ENCODE data around the gene DHPS.
"Not testable (repeated sequence)": the region's sequence is repeated elsewhere in the genome, so short reads cannot be mapped to it uniquely, and the experiment has no call there.

The DHPS gene

DNA sequence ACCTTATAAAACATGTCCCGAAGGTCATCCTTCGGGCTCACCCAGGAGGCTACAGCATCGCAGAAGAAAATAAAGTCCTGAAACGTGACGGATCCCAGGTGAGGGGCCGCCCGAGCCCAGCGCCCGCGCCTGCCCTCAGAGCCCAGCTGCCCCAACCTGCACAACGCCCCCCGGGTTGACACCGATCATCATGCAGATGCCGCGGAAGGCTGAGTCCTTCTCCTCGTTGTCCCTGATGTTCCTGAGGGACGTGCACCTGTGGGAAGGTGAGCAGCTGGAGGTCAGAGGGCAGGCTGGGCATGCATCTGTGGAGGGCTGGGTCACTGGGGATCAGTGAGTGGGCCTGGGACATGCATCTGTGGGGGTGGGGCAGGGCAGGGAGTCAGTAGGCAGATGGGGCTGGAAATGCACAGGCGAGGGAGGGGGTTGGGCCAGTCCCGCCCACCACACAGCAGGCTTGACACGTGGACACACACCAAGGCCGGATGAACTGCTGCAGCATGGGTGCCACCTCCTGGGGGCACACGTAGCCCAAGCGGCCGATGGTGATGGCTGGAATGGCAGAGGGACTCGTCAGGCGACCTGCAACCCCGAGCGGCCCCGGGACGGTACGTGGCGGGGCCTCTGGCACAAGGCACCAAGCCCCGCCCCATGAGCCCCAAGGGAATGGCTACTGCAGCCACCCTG lies 20.1 kb upstream of the DHPS start:
- no peak overlapping the region for H3K27ac ChIP-seq (ENCODE audit: low read depth, low read length)
- H3K9ac ChIP-seq (ENCODE audit: low read length) = no peak overlapping the region
- no peaks in the 10 kb centered on the region for H3K27me3 ChIP-seq (ENCODE audit: control insufficient read depth, insufficient read depth, low read length)
- H3K4me1 ChIP-seq (ENCODE audit: control insufficient read depth, insufficient read depth, low read length) = no peaks in the 10 kb centered on the region
- H3K4me3 ChIP-seq (ENCODE audit: low read length) = no peak overlapping the region
- H3K36me3 ChIP-seq (ENCODE audit: control insufficient read depth, insufficient read depth, low read length) = peaks cover 51% of the 10 kb centered on the region

DNA sequence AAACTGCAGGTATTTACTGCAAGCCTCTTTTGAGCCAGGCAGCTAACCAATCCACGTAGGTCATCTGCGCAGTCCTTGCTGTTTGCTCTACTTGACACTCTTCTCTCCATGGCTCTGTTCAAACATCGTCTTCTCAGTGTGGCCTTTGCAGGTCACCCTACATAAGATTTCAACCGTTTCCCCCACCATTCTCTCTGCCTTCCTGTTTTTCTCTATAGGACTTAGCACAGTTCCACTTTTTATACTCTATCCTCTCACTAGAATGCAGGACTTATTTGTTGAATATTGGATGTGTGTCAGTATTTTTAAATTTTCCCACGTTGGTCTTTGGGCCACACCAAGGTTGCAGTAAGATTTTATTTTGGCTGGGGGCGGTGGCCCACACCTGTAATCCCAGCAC lies 16.5 kb upstream of the DHPS start:
- Histone ChIP-seq H3K27ac (ENCODE audit: low read depth, low read length) (no peak overlapping the region), H3K9ac (ENCODE audit: low read length) (no peak overlapping the region), H3K4me1 (ENCODE audit: control insufficient read depth, insufficient read depth, low read length) (peaks cover 6% of the 10 kb centered on the region), H3K27me3 (ENCODE audit: control insufficient read depth, insufficient read depth, low read length) (no peaks in the 10 kb centered on the region), H3K4me3 (ENCODE audit: low read length) (no peak overlapping the region), H3K36me3 (ENCODE audit: control insufficient read depth, insufficient read depth, low read length) (peaks cover 28% of the 10 kb centered on the region)

DNA sequence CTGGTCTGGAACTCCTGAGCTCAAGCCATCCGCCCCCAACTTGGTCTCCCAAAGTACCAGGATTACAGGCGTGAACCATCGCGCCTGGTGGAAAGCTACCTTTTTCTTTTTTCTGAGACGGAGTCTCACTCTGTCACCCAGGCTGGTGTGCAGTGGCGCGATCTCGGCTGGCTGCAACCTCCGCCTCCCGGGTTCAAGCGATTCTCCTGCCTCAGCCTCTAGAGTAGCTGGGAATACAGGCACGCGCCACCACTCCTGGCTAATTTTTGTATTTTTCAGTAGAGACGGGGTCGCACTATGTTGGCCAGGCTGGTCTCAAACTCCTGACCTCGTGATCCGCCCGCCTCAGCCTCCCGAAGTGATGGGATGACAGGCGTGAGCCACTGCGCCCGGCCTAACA lies 15.7 kb upstream of the DHPS start:
- not testable (repeated sequence) for H3K27me3 ChIP-seq (ENCODE audit: control insufficient read depth, insufficient read depth, low read length); H3K27ac ChIP-seq (ENCODE audit: low read depth, low read length); H3K4me1 ChIP-seq (ENCODE audit: control insufficient read depth, insufficient read depth, low read length); H3K4me3 ChIP-seq (ENCODE audit: low read length); H3K9ac ChIP-seq (ENCODE audit: low read length)
- peaks cover 21% of the 10 kb centered on the region for H3K36me3 ChIP-seq (ENCODE audit: control insufficient read depth, insufficient read depth, low read length)

DNA sequence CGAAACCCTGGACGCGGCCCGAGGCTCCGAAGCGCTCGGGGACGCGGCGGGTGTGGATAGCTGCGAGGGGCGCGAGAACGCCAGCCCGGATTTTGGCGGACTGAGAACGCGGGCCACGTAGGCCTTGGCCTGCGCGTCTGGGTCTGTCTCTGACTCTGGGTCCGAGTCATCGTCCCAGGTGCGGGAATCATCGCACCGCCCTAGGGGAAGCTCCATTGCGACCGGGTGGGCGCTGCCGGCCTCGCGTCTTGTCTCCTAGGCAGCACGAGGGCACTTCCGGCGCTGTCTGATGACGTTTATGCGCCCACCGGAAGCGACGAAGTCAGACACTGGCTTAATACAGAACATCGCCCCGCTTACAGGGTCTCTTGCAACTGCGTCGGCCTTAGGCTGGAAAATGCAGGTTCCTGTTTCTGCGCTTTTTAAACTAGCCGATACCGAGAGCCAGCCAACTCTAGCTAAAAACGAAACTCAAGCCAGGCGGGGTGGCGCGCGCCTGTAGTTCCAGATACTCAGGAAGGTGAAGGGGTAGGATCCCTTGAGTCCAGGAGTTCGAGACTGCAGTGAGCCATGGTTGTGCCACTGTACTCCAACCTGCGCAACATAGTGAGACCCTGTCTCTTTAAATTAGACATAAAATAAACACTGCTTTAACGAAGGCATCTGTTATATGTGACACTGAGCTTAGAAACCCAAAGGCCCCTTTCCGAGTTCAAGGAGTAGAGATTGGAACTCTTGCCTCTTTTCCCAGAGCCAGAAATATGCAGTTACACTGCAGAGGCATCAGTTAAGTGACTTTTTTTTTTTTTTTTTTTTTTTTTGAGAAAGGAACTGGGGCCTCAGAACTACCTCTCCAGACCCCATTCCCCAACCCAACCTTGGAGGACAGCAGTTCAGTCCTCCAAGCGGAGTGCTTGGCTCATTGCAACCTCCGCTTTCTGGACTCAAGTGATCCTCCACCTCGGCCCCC lies 15.0 kb upstream of the DHPS start, which contains the start of gene FBXW9:
Gene FBXW9 (minus strand): TSS at position 266 of the 970 bp plus-strand sequence. CDS start 50 bp downstream, at position 216.
- Histone ChIP-seq H3K4me3 (ENCODE audit: low read length) (peak within 1 kb of the TSS; percentile 97), H3K27ac (ENCODE audit: low read depth, low read length) (peak within 1 kb of the TSS; percentile 90), H3K36me3 (ENCODE audit: control insufficient read depth, insufficient read depth, low read length) (peaks cover 15% of the 10 kb centered on the region), H3K27me3 (ENCODE audit: control insufficient read depth, insufficient read depth, low read length) (no peaks in the 10 kb centered on the region), H3K4me1 (ENCODE audit: control insufficient read depth, insufficient read depth, low read length) (peaks cover 6% of the 10 kb centered on the region), H3K9ac (ENCODE audit: low read length) (no peak within 1 kb of the TSS)

DNA sequence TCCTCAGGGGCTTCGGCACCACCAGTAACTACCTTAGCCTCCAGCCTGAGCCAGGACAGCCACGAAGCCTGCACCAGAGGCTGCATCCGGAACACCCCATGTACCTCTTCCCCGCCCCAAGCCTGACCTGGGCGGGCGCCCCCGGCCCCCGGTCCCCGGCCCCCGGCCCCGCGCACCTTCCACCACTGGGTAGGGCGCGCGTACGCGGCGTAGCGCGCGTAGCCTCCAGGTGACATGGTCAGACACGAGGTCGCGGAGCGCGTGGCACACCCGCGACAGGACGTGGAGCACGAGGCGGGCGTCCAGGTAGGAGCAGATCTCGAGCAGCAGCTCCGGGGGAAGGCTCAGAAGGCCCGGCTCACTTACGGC lies 14.3 kb upstream of the DHPS start:
- peak overlapping the region; percentile 97 for H3K4me3 ChIP-seq (ENCODE audit: low read length)
- H3K36me3 ChIP-seq (ENCODE audit: control insufficient read depth, insufficient read depth, low read length) = peaks cover 8% of the 10 kb centered on the region
- peaks cover 6% of the 10 kb centered on the region for H3K4me1 ChIP-seq (ENCODE audit: control insufficient read depth, insufficient read depth, low read length)
- H3K27ac ChIP-seq (ENCODE audit: low read depth, low read length) = no peak overlapping the region
- no peaks in the 10 kb centered on the region for H3K27me3 ChIP-seq (ENCODE audit: control insufficient read depth, insufficient read depth, low read length)
- no peak overlapping the region for H3K9ac ChIP-seq (ENCODE audit: low read length)

DNA sequence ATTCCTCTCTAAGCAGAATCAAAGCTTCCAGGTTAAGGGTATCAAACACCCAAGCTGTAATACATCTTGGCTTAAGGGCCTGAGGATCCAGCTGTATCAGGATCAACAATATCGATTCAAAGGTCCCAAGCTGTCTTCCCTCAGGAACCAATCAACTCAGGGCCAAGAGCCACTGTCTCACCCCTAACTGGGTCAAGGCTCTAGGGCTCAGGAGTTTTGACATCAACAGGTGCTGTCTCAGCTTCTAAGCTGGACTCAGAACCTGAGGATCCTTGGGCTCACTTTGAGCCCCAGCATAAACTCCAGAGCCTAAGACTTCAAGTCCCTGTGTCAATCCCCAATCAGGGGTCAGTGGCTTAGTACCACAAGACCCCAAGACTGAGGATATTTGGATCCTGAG lies 13.8 kb upstream of the DHPS start:
- Histone ChIP-seq H3K9ac (ENCODE audit: low read length) (no peak overlapping the region), H3K4me3 (ENCODE audit: low read length) (peak overlapping the region; percentile 97), H3K27me3 (ENCODE audit: control insufficient read depth, insufficient read depth, low read length) (no peaks in the 10 kb centered on the region), H3K4me1 (ENCODE audit: control insufficient read depth, insufficient read depth, low read length) (peaks cover 6% of the 10 kb centered on the region), H3K36me3 (ENCODE audit: control insufficient read depth, insufficient read depth, low read length) (peaks cover 3% of the 10 kb centered on the region), H3K27ac (ENCODE audit: low read depth, low read length) (no peak overlapping the region)

DNA sequence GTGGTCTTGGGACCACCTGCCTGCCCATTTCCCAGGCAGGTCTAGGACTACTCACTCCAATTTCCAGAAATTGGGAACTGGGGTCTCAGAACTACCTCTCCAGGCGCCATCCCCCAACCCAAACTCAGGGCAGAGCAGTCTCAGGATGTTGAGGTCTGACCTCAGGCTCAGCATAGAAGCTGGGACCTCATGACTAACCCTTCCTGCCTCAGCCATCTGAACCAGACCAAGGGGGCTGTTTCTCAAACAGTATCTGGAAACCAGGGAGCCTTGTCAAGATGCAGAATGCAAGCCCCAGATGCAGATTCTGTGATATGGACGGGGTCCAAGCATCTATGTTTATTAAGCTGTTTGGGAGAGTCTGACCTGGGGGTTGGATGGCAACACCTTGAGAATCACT lies 13.4 kb upstream of the DHPS start:
- H3K4me3 ChIP-seq (ENCODE audit: low read length) = no peak overlapping the region

DNA sequence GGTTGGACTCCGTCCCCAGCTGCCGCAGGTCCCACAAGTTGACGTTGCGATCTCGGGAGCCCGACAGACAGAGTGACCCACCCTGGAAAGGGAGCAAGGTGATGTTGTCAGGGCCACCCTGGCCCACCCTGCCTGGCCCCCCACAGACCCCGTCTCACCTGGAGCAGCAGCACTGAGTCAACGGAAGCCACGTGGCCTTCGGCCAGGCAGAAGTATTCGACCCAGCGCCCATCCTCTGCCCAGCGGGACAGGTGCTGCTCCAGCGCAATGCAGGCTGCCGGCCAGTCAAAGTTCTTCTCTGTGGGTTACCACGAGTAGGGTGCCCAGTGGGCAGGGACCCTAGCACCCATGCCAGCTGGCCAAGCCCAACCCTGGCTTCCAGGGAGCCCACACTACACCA lies 13.0 kb upstream of the DHPS start:
- H3K27ac ChIP-seq (ENCODE audit: low read depth, low read length) = no peak overlapping the region

More for the DNA sequence above, 13.4 kb upstream of the DHPS start:
- Histone ChIP-seq H3K4me1 (ENCODE audit: control insufficient read depth, insufficient read depth, low read length) (peaks cover 6% of the 10 kb centered on the region), H3K9ac (ENCODE audit: low read length) (no peak overlapping the region), H3K27ac (ENCODE audit: low read depth, low read length) (no peak overlapping the region), H3K36me3 (ENCODE audit: control insufficient read depth, insufficient read depth, low read length) (peaks cover 3% of the 10 kb centered on the region), H3K27me3 (ENCODE audit: control insufficient read depth, insufficient read depth, low read length) (no peaks in the 10 kb centered on the region)

DNA sequence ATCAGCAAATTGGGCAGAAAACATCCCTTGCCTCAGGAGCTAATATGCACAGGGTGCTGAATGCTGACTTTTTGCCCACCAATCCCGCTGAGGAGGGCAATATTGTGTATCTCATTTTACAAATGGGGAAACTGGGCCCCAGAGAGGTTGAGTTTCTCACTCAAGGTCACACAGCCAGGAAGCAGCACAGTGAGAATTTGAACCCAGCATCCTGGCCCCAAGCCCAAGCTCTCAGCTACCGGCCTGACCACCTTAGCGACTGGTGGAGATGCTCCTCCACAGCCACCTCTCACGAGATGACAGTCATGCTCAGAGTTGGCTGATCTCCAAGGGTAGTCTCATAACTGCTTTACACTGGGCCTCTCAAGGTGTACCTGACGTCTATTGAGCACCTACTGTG lies 11.3 kb upstream of the DHPS start:
- Histone ChIP-seq H3K4me3 (ENCODE audit: low read length) (no peak overlapping the region), H3K36me3 (ENCODE audit: control insufficient read depth, insufficient read depth, low read length) (no peaks in the 10 kb centered on the region), H3K27me3 (ENCODE audit: control insufficient read depth, insufficient read depth, low read length) (no peaks in the 10 kb centered on the region), H3K27ac (ENCODE audit: low read depth, low read length) (no peak overlapping the region), H3K4me1 (ENCODE audit: control insufficient read depth, insufficient read depth, low read length) (peaks cover 6% of the 10 kb centered on the region), H3K9ac (ENCODE audit: low read length) (no peak overlapping the region)

More for the DNA sequence above, 13.0 kb upstream of the DHPS start:
- H3K9ac ChIP-seq (ENCODE audit: low read length) = no peak overlapping the region
- H3K4me3 ChIP-seq (ENCODE audit: low read length) = no peak overlapping the region
- H3K36me3 ChIP-seq (ENCODE audit: control insufficient read depth, insufficient read depth, low read length) = peaks cover under 1% of the 10 kb centered on the region
- H3K4me1 ChIP-seq (ENCODE audit: control insufficient read depth, insufficient read depth, low read length) = peaks cover 6% of the 10 kb centered on the region
- H3K27me3 ChIP-seq (ENCODE audit: control insufficient read depth, insufficient read depth, low read length) = no peaks in the 10 kb centered on the region

DNA sequence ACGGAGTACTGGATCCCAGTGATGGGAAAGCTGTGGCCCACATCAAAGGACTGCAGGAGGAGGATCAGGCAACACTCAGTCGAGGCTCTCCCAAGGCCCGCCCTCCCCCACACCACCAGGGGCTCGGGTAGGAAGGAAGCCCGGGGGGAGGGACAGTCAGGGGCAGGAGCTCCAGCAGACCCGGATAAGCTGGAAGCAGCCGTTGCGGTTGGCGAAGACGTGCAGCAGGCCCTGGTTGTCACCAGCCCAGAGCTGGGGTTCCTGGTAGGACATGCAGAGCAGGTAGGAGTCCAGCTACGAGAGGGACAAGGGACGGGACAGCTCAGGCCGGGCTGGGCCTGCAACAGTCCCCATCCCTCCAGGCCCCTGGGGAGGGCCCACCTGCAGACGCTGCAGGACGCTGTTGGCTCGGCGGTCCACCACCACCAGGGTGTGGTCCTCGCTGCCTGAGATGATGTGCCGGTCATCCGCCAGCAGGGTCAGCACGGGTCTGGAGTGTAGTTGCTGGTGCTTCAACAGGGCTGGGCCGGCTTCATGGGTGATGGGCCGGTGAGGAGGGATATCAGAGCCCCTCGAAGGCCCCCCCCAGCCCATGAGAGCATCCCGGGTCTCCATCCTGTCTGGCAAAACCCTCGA lies 8.0 kb upstream of the DHPS start:
- no peak overlapping the region for H3K4me3 ChIP-seq (ENCODE audit: low read length)
- H3K36me3 ChIP-seq (ENCODE audit: control insufficient read depth, insufficient read depth, low read length) = no peaks in the 10 kb centered on the region
- no peaks in the 10 kb centered on the region for H3K4me1 ChIP-seq (ENCODE audit: control insufficient read depth, insufficient read depth, low read length)
- no peak overlapping the region for H3K27ac ChIP-seq (ENCODE audit: low read depth, low read length)
- no peaks in the 10 kb centered on the region for H3K27me3 ChIP-seq (ENCODE audit: control insufficient read depth, insufficient read depth, low read length)
- H3K9ac ChIP-seq (ENCODE audit: low read length) = no peak overlapping the region

DNA sequence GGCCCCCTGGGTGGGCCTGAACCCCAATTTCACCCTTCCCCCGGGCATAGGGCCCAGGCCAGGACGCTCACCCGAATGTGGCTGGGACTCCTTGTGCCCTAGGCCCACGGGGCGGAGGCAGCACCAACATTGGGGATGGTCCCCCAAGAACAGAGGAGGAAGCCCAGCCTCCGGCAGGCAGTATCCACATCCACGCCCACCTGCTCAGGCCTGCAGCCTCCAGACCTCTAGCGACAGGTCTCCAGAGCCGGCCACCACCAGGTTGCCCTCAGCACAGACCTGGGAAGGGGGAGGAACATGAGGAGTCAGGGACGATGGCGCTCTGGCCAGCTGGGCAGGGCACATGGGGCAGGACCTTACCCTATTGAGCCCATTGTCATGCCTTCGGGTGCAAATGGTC lies 7.3 kb upstream of the DHPS start:
- no peak overlapping the region for H3K27ac ChIP-seq (ENCODE audit: low read depth, low read length)
- H3K27me3 ChIP-seq (ENCODE audit: control insufficient read depth, insufficient read depth, low read length) = no peaks in the 10 kb centered on the region
- H3K4me3 ChIP-seq (ENCODE audit: low read length) = no peak overlapping the region
- H3K9ac ChIP-seq (ENCODE audit: low read length) = no peak overlapping the region
- no peaks in the 10 kb centered on the region for H3K4me1 ChIP-seq (ENCODE audit: control insufficient read depth, insufficient read depth, low read length)
- H3K36me3 ChIP-seq (ENCODE audit: control insufficient read depth, insufficient read depth, low read length) = no peaks in the 10 kb centered on the region

DNA sequence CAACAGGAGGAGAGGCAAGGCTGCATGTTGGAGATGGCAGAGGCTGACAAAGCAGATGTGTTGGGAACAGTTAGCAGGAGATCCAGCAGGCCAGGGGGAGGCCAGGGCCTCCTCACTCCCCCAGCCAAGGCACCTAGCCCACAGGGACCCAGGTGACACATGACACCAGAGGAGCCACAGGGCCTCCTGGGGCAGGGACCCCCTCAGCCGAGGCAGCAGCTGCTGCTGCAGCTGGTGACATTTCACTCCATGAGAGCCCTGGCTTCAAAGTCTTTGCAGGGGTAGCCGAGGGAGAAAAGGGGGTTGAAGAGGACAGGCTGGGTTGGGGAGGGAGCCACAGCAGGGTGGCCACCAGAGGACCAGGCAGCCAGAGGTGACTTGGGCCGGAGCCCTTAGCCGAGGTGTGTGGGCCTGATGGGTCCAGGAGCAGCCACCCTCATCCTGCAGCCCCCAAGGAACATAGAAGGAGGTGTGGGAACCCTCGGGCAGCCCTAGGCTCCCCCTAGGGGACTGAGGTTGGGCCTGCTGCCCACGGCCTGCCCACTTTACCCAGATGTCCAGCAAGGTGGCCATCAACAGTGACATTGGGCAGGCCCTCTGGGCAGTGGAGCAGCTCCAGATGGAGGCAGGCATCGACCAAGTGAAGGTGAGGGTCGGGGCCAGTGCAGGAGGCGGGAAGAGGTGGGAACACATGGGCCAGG lies 6.0 kb upstream of the DHPS start, which contains the start of gene GNG14:
Gene GNG14 (plus strand): TSS at position 503 of the 701 bp plus-strand sequence. CDS start 51 bp downstream, at position 554.
- no peak within 1 kb of the TSS for H3K9ac ChIP-seq (ENCODE audit: low read length)
- H3K36me3 ChIP-seq (ENCODE audit: control insufficient read depth, insufficient read depth, low read length) = no peaks in the 10 kb centered on the region
- no peaks in the 10 kb centered on the region for H3K4me1 ChIP-seq (ENCODE audit: control insufficient read depth, insufficient read depth, low read length)
- no peak within 1 kb of the TSS for H3K4me3 ChIP-seq (ENCODE audit: low read length)
- H3K27me3 ChIP-seq (ENCODE audit: control insufficient read depth, insufficient read depth, low read length) = no peaks in the 10 kb centered on the region
- H3K27ac ChIP-seq (ENCODE audit: low read depth, low read length) = no peak within 1 kb of the TSS
